GM10847 (cell line): Measurements from ENCODE around the gene SPPL3.

ENCODE experiments used
- POLR2A ChIP-seq: IDR thresholded peaks from 2 replicates; pipeline ENCODE4 v1.6.1; 2011; ENCODE audit not compliant: insufficient read length; ENCODE audit errors: extremely low read depth

SPPL3 gene

GRCh38 chr12:120820884-120821510 is 83.2 kb downstream of the SPPL3 start:
- no peak for TF ChIP-seq POLR2A

DNA sequence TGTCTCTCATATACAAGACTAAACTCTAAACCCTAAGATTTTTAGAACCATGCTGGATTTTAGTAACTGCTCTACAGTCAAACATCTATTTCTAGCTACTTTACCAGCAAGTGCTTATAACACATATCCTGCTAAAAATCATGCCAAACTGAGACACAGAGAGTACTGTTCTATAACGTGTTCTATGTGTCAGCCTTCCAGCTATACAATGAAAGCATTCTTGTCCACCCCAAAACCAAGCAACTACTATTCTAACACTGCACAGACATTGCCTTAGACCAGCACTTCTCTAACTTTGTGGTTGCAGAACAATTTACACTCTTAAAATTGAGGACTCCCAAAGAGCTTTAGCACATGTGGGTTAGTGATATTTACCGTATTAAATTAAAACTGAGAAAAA is 85.7 kb downstream of the SPPL3 start:
- no peak for TF ChIP-seq POLR2A

GRCh38 chr12:120817559-120818330 is 86.4 kb downstream of the SPPL3 start:
- no peak for TF ChIP-seq POLR2A

GRCh38 chr12:120816363-120816762 is 87.8 kb downstream of the SPPL3 start:
- TF ChIP-seq POLR2A, result no peak

GRCh38 chr12:120814903-120815429 is 89.2 kb downstream of the SPPL3 start:
- TF ChIP-seq POLR2A, result no peak

DNA sequence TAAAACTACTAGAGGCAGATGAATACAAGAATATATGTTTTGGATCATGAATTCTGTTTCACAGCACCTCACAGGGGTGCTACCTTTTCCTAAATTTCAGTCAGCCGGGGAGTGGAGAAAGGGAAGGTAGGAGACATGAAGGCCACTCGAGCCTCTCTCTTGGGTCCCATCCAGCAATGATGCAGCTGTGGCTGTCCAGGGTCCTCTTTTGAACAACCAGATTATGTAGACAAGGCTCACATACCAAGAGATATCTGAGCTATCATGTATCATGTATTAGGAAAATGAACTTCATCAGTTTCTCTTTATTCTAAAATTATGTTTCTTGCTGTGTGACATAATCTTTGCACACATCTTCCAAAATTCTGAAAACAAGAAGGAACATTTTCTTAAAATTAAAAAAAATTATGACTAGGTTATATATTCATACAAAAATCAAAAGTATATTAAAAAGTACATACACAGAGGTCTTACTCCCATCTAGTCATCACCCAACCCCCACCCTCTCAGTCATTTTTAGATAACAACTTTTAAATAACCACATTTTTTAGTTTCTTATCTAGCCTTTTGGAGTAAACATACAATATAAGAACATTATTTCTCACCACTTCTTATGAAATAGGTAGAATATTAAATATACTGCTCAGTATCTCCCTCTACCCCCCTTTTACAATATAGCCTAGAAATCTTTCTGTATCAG is 89.8 kb downstream of the SPPL3 start:
- no peak for TF ChIP-seq POLR2A

DNA sequence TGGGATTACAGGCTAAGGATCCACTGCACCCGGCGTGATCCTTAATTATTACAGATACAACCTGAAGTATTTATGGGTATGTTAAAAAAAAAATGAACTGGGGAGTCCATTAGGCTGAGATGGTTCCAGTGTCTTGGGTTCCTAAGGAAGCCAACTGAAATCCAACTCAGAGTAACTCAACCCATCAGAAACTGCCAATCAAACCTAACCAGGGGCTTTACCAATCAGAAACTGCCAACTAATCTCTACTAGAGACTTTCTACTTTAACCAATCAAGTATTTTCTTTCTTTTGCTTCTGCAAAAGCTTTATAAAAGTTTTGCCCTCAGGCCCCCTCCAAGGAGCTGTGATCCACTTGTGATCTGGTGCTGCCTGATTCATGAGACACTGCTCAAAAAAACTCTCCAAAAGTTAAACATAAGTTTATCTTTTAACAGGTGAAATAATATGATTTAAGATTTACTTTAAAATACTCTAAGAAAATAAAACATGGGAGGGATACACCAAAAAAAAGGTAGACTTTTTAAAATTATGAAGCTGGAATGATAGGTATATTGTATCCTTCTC is 90.5 kb downstream of the SPPL3 start:
- TF ChIP-seq POLR2A, result no peak

DNA sequence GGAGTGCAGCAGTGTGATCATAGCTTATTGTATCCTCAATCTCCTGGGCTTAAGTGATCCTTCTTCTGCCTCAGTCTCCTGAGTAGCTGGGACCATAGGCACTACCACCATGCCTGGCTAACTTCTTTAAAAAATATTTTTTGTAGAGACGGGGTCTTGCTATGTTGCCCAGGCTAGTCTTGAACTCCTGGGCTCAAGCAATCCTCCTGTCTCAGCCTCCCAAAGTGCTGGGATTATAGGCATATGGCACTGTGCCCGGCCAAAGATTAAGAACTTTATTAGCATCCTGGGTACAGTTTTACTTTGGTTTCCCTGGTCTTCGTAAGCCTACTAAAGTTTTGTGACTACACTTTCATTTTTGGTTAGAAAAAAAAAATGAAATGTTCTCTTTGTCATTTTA is 94.1 kb downstream of the SPPL3 start:
- TF ChIP-seq POLR2A, result no peak

DNA sequence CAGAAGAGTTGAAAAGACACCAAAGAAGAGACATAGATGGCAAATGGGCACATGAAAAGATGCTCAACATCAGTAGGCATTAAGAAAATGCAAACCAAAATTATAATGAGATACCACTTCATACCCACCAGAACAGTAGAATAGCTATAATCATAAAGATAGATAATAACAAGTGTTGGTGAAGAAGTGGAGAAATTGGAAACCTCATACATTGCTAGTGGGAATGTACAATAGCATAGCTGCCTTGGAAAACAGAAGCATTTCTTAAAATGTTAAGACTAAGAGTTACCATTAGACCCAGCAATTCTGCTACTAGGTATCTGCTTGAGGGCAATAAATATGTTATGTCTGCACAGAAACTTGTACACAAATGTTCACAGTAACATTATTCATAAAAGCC is 99.7 kb downstream of the SPPL3 start:
- no peak for TF ChIP-seq POLR2A

DNA sequence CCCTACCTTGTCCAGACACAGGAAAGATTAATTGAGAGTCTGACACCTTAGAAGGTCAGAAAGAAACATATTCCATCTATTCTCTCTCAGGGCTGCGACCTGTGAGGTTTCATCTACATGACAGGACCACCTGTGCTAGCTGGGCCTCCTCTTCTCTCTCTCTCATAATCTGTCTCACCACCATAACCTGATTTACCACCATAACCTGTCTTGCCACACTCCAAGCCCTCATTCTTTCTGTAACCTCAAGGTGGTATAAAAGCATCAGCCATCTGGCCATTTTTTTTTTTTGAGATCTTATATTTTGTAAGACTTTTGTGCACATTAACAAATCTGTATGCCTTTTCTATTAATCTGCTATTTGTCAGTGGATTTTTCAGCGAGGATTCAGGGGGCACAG is 103.0 kb downstream of the SPPL3 start:
- TF ChIP-seq POLR2A, result no peak

DNA sequence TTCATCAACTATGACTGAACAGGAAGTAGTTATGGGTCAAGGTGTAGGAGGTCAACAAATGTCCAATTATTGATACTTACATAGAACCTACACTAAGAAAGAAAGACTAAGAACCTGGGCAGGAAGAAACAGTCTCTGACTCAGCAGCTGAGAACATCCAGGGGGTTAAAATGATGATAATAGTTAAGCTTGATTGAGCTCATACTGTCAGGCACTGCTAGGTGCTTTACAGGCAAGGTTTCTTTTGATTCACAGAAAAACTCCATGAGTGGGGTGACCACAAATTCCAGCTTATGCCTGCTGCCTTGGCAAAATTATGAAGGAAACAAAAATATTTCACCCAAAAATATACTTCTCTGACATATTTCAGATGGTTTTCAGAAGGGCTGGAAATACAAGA is 103.5 kb downstream of the SPPL3 start:
- TF ChIP-seq POLR2A, result no peak

DNA sequence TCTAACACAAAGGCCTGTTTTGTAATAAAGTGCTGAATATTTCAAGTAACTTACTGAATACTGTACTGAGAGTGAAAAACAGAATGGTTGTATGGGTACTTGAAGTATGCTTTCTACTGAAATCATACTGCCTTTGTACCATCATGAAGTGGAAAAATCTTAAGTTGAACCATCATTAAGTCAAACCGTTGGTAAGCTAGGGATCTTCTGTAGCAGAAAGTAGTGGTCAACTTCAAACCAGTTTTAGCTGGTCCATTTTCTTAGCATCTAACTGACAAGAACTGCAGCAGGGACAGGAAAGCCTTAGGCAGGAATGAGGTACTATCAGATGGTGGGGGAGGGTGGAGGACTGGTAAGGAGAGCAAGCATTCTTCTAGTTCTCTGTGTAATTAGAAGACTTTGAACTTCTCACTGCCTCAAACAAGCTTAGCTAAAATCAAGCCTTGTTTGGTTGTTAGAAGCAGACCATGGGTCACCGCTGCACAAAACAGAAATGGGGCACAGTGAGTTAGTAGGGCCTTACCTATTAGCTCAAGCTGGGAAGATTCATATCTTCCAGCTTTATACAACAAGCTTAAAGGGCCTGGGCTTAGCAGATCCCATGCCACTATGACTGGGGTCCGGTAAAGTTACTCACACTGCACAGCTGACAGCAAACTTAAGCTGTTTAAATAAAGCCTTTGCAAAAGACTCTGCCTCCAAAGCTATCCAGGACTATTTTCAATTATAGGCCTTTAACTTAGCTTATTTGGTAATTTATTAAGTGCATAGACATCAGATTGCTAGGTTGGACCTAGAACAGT is 104.7 kb downstream of the SPPL3 start:
- no peak for TF ChIP-seq POLR2A

DNA sequence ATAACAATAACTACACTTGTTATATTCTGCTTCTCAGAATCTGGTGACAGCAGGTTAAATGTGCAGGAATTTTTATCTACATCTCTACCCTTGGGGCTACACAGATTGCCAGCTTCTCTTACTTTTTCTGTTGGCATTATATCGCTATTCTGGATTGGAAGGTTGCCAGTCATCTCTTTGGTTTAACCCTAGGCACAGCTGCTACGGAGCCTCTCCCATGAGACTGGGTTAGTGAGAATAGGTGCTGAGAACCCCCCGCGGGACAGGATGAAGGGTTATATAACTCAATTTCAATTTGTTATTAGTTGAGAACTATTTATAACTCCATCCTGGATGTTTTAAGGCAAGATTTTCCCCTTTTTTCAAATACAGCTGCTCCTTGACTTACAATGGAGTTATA is 105.5 kb downstream of the SPPL3 start:
- no peak for TF ChIP-seq POLR2A

DNA sequence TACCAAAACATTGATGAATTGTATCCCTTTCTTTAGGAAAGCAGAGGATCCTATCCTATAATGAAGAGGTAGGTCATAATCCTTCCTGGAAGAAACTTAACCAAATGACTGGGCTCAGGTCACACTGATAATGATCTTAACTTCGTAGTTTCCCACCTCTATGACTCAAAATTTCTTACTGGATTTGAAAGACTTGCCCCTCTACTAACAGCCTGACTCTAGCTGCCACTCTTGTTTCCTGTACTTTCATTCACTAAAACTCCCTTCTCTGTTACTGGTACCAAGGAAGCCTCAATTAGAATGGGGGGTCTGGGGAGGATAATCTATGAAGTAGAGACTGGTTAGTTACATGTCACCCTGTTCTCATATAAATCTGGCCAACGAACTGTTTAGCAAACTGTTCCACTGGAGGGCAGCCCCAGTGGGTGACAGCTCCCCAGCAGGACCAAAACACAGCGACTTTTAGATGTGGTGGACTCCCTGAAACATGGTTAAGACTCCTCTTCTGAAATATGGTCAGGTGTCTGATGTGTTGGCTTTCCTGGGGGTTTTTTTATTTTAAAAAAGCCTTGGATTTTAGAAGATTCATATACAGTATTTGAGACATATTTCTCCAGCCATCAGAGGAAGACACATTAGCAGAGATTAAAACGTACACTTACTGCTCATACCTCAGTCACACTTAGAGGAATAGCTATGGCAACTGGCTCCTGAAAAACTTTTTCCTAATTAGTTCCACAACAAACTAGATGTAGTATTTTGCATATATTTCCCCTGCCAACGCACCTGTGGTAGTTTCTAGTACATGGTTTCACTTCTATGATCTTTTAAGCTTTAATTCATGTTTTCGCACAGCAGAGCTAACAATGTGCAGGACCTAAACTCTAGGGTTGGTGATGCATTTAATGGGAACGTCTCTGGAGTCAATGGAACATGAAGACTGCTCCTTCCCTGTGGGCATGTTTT is 106.2 kb downstream of the SPPL3 start:
- TF ChIP-seq POLR2A, result no peak
